Stimulated activated CD8-positive, alpha-beta memory T cell treated with anti-CD3 and anti-CD28 coated beads, Interleukin-7, amount 100 ng/mL, for 1 hour (primary cell): Measurements from ENCODE around the gene MAP1LC3A.

ENCODE experiments used
- DNase-seq, 2 donors: peaks; one replicate each; pipeline ENCODE4 v3.0.0-alpha.2; 2020; ENCODE audit warnings: low read depth in 2 of 2

Gene MAP1LC3A

GRCh38 chr20:34529742-34530141, 28.8 kb upstream of the MAP1LC3A start:
- no peak for DNase-seq

GRCh38 chr20:34530342-34530741, 28.2 kb upstream of the MAP1LC3A start:
- no peak for DNase-seq

GRCh38 chr20:34531608-34532265, 26.8 kb upstream of the MAP1LC3A start:
- no peak for DNase-seq

- no peak for DNase-seq
These were observed 26.2 kb upstream of the MAP1LC3A start for GRCh38 chr20:34532320-34532719.

GRCh38 chr20:34532756-34533155, 25.8 kb upstream of the MAP1LC3A start:
- no peak for DNase-seq

- no peak for DNase-seq
These were observed 23.9 kb upstream of the MAP1LC3A start for GRCh38 chr20:34534391-34535165.

- DNase-seq, result no peak
These were observed 23.1 kb upstream of the MAP1LC3A start for GRCh38 chr20:34535301-34535840.

GRCh38 chr20:34535857-34536256, 22.7 kb upstream of the MAP1LC3A start:
- DNase-seq, result no peak

GRCh38 chr20:34536798-34537394, 21.6 kb upstream of the MAP1LC3A start:
- DNase-seq, result no peak

- DNase-seq, result no peak
These were observed 20.9 kb upstream of the MAP1LC3A start for GRCh38 chr20:34537651-34538050.

GRCh38 chr20:34538671-34539123, 19.8 kb upstream of the MAP1LC3A start:
- no peak for DNase-seq

- DNase-seq, result no peak
These were observed 18.8 kb upstream of the MAP1LC3A start for GRCh38 chr20:34539756-34540155.

- DNase-seq, result no peak
These were observed 17.8 kb upstream of the MAP1LC3A start for GRCh38 chr20:34540596-34541263.

- no peak for DNase-seq
These were observed 17.1 kb upstream of the MAP1LC3A start for GRCh38 chr20:34541264-34541901.

GRCh38 chr20:34541917-34542316, 16.6 kb upstream of the MAP1LC3A start:
- DNase-seq, result no peak

GRCh38 chr20:34542439-34542838, 16.1 kb upstream of the MAP1LC3A start:
- DNase-seq, result no peak

GRCh38 chr20:34543463-34544056, 15.0 kb upstream of the MAP1LC3A start:
- no peak for DNase-seq

GRCh38 chr20:34544109-34544796, 14.3 kb upstream of the MAP1LC3A start:
- no peak for DNase-seq

GRCh38 chr20:34546751-34547181, 11.8 kb upstream of the MAP1LC3A start:
- no peak for DNase-seq

GRCh38 chr20:34547844-34548613, 10.5 kb upstream of the MAP1LC3A start:
- no peak for DNase-seq
